Fibroblast of villous mesenchyme (primary cell): ENCODE data around the gene IFT80. TPM values are rescaled to one million over a fixed set of nuclear protein-coding genes. Genes with fewer than 3 reads are reported as not detected.

Experiments used
- DNase-seq: peaks from one replicate; pipeline ENCODE4 v3.0.0-alpha.2; 2010; ENCODE audit warnings: low read depth
- H3K4me3 ChIP-seq: 2 replicates; pipeline ENCODE4 v1.5.1; 2011; ENCODE audit warnings: low read depth, mild to moderate bottlenecking, low read length
- CTCF ChIP-seq: IDR thresholded peaks from 2 replicates; pipeline ENCODE4 v1.5.1; 2012; ENCODE audit warnings: low read depth, mild to moderate bottlenecking, low read length; ENCODE audit not compliant: insufficient read depth
- total RNA-seq: library from RNA; depleted of rRNA; stranded (reverse); fragments of >200 nt; gene quantifications from 2 replicates; pipeline ENCODE4 v1.2.3, GENCODE V29; 2012

IFT80 gene
- total RNA-seq, 1 donor: 47.9 TPM

GRCh38 chr3:160412477-160412876 lies 13.5 kb upstream of the IFT80 start:
- no peak overlapping the region for H3K4me3 ChIP-seq
- DNase-seq: no peak
- no peak for TF ChIP-seq CTCF

GRCh38 chr3:160409812-160410610 lies 11.0 kb upstream of the IFT80 start:
- TF ChIP-seq CTCF: no peak
- no peak overlapping the region for H3K4me3 ChIP-seq
- peak; percentile 25 for DNase-seq

GRCh38 chr3:160403796-160404470 lies 4.9 kb upstream of the IFT80 start:
- peak; percentile 54 for DNase-seq
- peak overlapping the region; percentile 97 for H3K4me3 ChIP-seq
- no peak for TF ChIP-seq CTCF

GRCh38 chr3:160403028-160403545 lies 4.1 kb upstream of the IFT80 start:
- H3K4me3 ChIP-seq: peak overlapping the region; percentile 97
- peak; percentile 41 for DNase-seq
- no peak for TF ChIP-seq CTCF

GRCh38 chr3:160402221-160403027 lies 3.4 kb upstream of the IFT80 start:
- no peak for TF ChIP-seq CTCF
- peak overlapping the region; percentile 97 for H3K4me3 ChIP-seq
- DNase-seq: peak; percentile 26

GRCh38 chr3:160401291-160402095 lies 2.5 kb upstream of the IFT80 start:
- no peak for TF ChIP-seq CTCF
- DNase-seq: peak; percentile 90
- peak overlapping the region; percentile 97 for H3K4me3 ChIP-seq
